Transverse colon (tissue), 4 donors: ENCODE measurements around the gene NSUN5.

ENCODE experiments used
- POLR2A ChIP-seq: fragments of 450-650 bp; IDR thresholded peaks from one replicate; pipeline ENCODE4 v1.6.1; 2016; ENCODE audit warnings: antibody characterized with exemption, mild to moderate bottlenecking, moderate library complexity
- POLR2AphosphoS5 ChIP-seq, 3 donors: sonication (generic); formaldehyde crosslinking; IDR thresholded peaks; one replicate each; pipeline ENCODE4 v1.6.1; 2016; ENCODE audit warnings: antibody characterized with exemption in 3 of 3
- TF ChIP-seq, protein P1 (sequence below), 5 experiments: fragments of 200-600 bp in 3 of 5; fragments of 450-650 bp in 2 of 5; sonication (generic) in 3 of 5; IDR thresholded peaks; 1 replicate in 2 of 5; 2 replicates in 3 of 5; pipeline ENCODE4 v1.5.1; 2016 to 2017; ENCODE audit warnings: antibody characterized with exemption in 5 of 5, inconsistent platforms in 3 of 5, mild to moderate bottlenecking in 2 of 5, moderate library complexity in 1 of 5

DNA sequence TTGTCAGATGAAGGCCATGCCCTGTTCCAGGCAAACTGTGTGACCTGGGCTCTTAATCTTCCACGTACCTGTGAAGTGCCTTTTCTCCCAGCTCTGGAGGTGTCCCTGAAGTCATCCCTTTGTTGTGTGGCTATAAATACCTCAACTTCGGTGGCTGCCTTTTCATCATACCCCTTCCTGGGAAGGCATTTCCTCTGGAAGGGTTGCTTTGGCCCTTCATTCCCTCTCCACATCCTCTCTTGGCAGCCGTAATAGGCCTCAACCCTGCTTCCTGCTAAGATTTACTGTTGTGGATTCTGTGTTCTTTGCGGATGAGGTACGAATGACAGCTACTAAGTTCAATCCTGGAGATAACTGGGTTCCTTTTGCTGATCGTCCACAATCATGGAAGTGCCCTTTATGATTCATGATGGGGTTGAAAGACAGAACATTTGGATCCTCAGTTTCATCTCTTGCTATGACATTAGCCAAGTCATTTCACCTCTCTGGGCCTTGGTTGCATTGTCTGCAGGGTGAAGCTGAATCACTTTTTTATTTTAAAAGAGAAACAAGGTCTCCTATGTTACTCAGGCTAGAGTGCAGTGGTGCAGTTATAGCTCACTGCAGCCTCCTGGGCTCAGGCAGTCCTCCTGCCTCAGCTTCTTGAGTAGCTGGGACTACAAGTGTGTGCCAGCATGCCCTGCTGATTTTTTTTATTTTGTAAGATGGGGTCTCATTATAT, 43.0 kb upstream of the NSUN5 start:
- no peak for TF ChIP-seq POLR2AphosphoS5 (IDR thresholded peaks at IDR 0.05)
- TF ChIP-seq, protein P1, sequence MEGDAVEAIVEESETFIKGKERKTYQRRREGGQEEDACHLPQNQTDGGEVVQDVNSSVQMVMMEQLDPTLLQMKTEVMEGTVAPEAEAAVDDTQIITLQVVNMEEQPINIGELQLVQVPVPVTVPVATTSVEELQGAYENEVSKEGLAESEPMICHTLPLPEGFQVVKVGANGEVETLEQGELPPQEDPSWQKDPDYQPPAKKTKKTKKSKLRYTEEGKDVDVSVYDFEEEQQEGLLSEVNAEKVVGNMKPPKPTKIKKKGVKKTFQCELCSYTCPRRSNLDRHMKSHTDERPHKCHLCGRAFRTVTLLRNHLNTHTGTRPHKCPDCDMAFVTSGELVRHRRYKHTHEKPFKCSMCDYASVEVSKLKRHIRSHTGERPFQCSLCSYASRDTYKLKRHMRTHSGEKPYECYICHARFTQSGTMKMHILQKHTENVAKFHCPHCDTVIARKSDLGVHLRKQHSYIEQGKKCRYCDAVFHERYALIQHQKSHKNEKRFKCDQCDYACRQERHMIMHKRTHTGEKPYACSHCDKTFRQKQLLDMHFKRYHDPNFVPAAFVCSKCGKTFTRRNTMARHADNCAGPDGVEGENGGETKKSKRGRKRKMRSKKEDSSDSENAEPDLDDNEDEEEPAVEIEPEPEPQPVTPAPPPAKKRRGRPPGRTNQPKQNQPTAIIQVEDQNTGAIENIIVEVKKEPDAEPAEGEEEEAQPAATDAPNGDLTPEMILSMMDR (IDR thresholded peaks at IDR 0.05) = no peak
- TF ChIP-seq POLR2A = no peak
